ENCODE data around the gene KIAA1549.

GRCh38 chr7:138854115-138854645 is 127.0 kb downstream of the KIAA1549 start:
- TF ChIP-seq CTCF (conservative IDR thresholded peaks at IDR 0.05 in 1 of 2, IDR thresholded peaks at IDR 0.05 in 1 of 2; ENCODE audit: extremely low read depth in 1 of 2, insufficient read depth in 1 of 2, low read depth in 1 of 2, low read length in 2 of 2) (no peak), EZH2 (IDR thresholded peaks at IDR 0.05; ENCODE audit: borderline replicate concordance, low read length) (no peak)
